Measurements from ENCODE around the gene ACY1.

Gene ACY1

GRCh38 chr3:52020796-52021195 lies 37.5 kb downstream of the ACY1 start:
- no peak for TF ChIP-seq CTCF (IDR thresholded peaks at IDR 0.05; ENCODE audit: control insufficient read depth, insufficient read depth, low read depth, low read length, missing control alignments)

DNA sequence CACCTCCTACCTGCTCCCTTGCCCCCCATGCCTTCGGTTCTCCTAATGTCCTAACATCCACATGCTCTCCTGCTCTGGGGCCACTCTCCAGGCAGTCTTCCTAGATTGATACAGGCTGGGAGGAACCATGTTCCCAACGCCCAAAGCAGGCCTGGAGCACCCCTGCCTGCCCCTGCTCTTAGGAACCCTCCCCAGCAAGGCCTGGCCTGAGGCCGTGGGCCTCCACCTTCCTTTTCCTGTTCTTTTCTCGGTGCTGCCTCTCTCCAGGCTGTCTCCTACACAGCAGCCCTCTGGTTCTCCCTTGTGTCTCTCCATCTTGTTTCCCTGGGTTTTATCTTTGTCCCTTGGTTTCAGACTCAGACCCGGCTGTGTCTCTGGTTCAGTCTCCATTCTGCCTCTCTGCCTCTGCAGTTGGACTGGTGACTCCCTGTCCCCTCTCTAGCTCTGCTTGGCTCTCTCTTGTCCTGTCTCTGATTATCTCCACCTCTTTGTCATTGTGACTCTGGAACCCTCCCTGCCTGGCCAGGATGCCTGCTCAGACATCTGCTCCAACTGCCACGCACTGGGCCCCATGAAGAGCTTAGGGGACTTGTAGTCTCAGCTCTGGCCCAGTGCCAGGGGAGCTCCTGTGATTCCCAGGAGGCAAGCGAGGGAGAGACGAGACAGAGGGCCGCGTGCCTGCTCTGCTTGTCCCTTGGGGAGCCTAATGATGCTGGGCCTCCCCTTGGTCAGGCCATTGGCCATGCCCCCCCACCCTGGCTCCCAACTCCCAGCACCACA lies 38.3 kb downstream of the ACY1 start:
- DNase-seq (ENCODE audit: low read depth): no peak
- no peak for TF ChIP-seq CTCF (IDR thresholded peaks at IDR 0.05; ENCODE audit: control insufficient read depth, insufficient read depth, low read depth, low read length, missing control alignments)
- no peak overlapping the region for H3K4me3 ChIP-seq (ENCODE audit: control insufficient read depth, low read depth, low read length)

More at GRCh38 chr3:52020796-52021195, 37.5 kb downstream of the ACY1 start:
- no peak overlapping the region for H3K4me3 ChIP-seq (ENCODE audit: control insufficient read depth, low read depth, low read length)
- DNase-seq (ENCODE audit: low read depth): no peak

DNA sequence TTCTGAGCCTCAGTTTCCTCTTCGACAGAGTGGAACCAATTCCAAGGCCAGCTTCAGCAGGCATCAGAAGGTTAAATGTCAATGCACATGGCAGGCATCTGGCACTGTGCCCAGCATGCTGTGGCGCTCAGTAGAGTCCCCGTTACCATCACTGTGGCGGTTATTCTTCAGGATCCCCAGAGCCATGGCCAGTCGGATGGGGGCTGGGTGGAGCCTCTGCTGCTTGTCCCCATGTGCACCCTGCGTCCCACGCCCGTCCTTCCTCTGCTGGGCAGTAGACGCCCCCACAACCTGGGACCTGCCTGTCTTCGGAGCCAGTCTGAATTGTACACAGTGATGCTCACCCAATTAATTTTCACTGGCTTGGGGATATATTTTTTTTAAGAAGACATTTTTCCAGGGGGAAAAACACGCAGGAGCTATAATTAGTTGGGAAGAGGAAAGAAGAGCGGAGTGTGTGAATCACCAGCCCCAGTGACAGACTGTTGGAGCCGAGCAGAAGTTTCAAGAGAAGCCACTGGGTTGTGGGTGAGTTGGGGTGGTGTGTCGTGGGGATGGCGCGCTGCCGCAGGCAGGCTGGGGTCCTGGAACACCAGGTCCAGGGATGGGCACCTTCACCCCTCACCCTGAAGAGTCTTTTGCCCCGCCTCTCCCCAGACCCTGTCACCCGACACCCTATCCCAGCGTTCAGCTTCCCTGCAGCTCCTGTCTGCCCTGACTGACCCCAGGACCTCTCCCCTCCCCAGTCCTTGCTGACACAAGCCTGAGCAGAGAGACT lies 39.2 kb downstream of the ACY1 start:
- no peak for TF ChIP-seq CTCF (IDR thresholded peaks at IDR 0.05; ENCODE audit: control insufficient read depth, insufficient read depth, low read depth, low read length, missing control alignments)
- no peak for DNase-seq (ENCODE audit: low read depth)
- H3K4me3 ChIP-seq (ENCODE audit: control insufficient read depth, low read depth, low read length): no peak overlapping the region

GRCh38 chr3:52023101-52023770 lies 39.9 kb downstream of the ACY1 start:
- no peak for DNase-seq (ENCODE audit: low read depth)
- no peak overlapping the region for H3K4me3 ChIP-seq (ENCODE audit: control insufficient read depth, low read depth, low read length)
- TF ChIP-seq CTCF (IDR thresholded peaks at IDR 0.05; ENCODE audit: control insufficient read depth, insufficient read depth, low read depth, low read length, missing control alignments): no peak

DNA sequence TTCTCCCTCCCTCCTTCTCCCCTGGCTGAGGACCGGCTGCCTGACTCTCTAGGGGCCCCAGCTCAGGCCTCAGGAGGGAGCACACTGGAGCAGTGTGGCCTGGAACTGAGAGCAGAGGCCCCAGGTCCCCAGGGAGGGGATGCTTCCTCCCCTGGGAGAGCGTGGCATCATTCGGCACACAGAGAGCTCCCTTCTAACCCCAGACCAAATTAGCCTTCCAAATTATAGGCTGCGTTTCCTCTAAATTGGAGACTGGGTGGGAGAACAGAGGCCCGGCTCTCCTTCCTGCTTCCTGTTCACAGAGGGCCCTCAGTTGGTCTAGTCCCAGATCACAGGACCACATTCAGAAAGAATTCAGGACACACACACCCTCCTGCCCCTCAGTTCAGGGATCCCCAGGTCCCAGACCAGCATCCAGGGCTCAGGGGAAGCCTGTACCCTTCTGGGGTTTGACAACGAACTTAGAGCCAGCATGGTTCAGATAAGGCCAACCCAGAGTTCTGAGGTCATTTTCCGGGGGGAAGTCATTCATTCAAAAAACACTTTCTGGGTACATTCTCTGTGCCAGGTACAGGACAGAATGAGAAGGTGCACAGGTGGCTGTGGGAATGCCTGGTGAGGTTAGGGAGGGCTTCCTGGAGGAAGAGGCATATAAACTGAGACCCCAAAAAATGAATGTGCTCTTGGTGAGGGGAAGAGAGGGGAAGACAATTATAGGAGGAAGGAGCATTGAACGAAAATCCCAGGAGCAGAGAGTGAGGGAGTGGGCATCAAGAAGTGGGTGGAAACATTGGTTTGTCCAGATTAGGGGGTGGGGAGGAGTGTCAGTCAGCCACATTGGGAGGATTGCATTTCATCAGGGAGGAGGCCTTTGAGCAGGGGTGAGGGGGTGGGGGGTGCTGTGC lies 40.8 kb downstream of the ACY1 start:
- H3K4me3 ChIP-seq (ENCODE audit: control insufficient read depth, low read depth, low read length): no peak overlapping the region
- TF ChIP-seq CTCF (IDR thresholded peaks at IDR 0.05; ENCODE audit: control insufficient read depth, insufficient read depth, low read depth, low read length, missing control alignments): no peak
- DNase-seq (ENCODE audit: low read depth): no peak
